ENCODE results near the gene BTAF1.
A peak's percentile ranks its signal among the peaks of the same experiment; 100 is the strongest.
"Not testable (repeated sequence)": the region's sequence is repeated elsewhere in the genome, so short reads cannot be mapped to it uniquely, and the experiment has no call there.

Gene BTAF1

GRCh38 chr10:91923371-91924211 is at the start of gene BTAF1:
Gene BTAF1 (plus strand): TSS chr10:91923770. CDS start chr10:91924077, 307 bp downstream.
- DNase-seq: no peak

DNA sequence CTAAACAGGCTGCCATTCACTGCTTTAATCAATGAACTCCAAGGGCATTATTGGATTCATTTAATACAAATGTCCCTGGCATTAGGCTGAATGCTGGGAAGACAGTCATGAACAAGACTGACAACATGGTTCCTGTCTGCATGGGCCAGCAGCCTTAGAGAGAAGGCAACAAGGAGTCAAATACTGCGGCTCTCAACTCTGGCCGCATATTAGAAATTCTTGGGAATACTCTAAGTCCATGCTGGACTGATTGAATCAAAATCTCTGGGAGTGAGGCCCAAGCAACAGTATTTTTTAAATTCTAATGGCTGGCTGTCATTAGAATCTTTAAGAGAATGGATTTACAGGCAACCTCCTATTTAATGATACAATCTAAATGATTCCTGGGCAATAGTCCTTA is 48.4 kb upstream of the BTAF1 start:
- no peak for DNase-seq

DNA sequence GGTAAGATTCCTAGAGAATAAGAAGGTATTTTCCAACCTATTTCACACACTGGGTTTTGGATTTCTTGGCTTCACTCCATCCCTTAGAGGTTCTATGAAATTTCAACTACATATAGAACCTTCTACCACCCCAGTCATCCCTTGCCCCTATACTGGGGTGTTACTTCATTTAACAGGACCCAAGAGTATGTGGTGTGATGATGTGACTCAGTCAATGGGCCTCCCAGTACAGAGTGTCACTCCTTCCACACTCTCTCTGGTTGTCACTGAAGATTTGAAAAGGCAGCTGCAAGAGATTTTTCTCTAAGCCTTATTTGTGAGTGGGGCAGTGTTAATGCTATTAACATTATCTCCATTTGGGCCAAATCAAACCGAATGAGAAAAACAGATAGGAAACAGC is 47.8 kb upstream of the BTAF1 start:
- no peak for DNase-seq

- no peak for DNase-seq
Measured at GRCh38 chr10:91879515-91880170, 43.9 kb upstream of the BTAF1 start.

DNA sequence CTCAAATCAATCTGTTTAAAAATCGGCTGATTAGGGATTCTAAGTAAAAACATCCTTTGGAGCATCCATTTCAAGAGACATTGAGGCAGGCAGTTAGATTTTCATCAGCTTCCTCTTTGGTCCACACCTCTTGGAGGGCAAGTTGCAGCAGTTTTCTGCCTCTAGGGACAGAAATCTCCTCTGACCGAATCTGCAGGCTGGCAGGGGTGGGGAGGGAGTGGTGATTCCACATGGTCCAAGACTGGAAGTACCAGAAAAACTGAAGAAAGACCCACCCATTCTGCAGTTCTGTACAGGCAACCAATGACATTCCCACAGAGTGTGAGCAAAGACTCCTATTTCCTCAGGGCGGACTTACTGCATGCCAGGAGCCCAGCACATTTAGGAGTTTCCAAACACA is 43.3 kb upstream of the BTAF1 start:
- DNase-seq: no peak

GRCh38 chr10:91883549-91884444 is 39.8 kb upstream of the BTAF1 start:
- no peak for DNase-seq

DNA sequence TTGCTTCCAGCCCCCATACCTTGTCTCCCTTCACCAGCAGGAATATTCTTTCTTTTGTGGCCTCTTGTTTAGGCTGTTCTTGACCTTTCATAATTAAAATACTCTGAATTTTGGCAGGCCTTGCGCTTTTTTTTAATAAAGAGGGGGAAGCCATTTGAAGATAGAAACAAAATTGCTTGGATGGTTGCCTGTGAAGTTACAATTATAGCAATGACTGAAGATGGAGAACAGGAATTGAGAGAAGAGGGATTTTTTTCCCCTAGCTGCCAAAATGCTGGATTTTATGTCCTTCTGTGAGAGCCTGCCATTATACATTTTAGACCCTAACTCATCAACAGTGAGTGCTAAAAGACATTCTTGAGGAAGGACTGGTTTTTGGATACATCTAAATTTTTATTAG is 39.0 kb upstream of the BTAF1 start:
- DNase-seq: no peak

DNA sequence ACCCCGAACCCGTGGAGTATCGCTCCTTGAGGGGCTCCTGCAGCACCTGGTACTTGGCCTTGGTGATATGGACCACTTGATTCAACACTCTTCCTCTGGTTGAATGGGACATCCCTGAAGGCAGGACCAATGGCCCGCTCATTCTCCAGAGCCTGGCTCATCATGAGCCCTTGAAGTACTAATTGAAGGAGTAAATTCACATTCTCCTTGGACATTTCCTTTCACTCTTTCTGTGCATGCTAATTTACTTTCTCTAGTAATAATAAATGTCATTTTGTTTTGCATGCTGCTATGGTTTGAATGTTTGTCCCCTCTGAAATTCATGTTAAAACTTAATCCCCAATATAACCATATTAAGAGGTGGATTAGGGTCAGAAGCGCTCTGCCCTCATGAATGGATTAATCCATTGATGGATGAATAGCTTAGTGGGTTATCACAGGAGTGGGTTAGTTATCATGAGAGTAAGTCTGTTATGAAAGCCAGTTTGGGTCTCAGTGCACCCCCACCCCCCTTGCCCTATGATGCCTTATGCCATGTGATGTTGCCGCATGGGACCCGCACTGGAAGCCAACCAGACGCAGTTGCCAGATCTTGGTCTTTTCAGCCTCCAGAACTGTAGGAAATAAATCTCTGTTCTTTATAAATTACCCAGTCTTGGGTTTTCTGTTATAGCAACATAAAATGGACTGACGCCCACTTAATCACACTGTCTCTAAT is 38.0 kb upstream of the BTAF1 start:
- DNase-seq: no peak

GRCh38 chr10:91886954-91887271 is 36.7 kb upstream of the BTAF1 start:
- no peak for DNase-seq

GRCh38 chr10:91887272-91888076 is 36.1 kb upstream of the BTAF1 start:
- no peak for DNase-seq

GRCh38 chr10:91891125-91892001 is 32.2 kb upstream of the BTAF1 start:
- DNase-seq: no peak

GRCh38 chr10:91893051-91893450 is 30.5 kb upstream of the BTAF1 start:
- no peak for DNase-seq

GRCh38 chr10:91894261-91894685 is 29.3 kb upstream of the BTAF1 start:
- DNase-seq: not testable (repeated sequence)

GRCh38 chr10:91896212-91896756 is 27.3 kb upstream of the BTAF1 start:
- no peak for DNase-seq

DNA sequence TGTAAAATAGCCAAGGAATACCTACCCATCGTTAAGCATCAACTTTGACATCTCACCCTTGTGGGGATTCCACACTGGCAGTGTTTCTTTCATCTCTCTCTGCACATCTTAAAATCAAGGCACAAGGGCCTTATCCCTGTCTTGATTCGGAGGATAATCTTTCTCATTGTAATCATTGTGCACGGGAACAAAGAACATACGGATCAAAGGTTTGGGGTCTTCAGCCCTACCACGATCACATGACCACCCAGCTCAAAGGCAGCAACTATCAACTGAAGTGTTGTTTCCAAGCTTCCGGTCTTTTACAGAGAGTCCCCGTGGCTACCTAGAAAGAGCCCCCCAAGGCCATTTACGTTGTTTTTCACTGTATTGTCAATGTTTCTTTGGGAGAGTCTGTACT is 26.1 kb upstream of the BTAF1 start:
- no peak for DNase-seq

DNA sequence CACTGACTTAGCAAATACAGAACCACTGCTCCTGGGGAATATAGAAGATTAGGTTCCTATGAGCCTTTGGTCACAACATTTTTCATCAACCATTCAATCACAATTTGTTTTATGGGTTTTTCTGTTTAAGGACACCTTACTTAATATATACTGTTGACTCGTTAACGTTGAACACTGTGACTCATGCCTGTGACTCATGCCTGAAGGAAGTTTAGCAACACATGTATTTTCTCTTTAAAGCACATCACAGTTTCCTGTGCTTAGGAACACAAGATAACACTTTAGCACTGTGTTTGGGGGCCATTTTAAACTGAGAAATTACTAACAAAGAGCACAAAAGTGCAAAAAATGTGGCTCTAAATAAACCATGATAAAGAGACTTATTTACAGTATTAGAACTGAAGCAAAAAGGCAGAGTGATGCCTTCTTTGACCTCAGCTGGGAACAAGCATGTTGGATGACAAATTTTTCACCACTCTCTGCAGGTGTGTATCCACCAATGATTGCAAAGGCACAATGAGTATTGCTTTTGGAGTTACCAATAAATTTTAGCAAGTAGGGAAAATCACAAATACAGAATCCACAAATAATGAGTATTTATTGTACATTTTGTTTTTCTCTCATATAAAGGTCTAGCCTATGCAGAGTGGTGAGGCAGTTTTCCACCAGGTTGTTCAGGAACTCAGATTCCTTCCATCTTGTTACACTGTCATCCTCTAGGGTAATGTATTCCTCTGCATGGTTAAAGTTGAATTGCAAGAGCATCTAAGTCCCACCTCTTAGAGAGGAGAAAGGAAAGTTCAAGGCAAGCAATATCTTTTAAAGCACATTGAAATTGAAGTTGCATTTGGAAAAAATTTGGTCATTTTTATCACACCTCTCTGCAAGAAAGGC is 21.5 kb upstream of the BTAF1 start:
- DNase-seq: peak; percentile 78

DNA sequence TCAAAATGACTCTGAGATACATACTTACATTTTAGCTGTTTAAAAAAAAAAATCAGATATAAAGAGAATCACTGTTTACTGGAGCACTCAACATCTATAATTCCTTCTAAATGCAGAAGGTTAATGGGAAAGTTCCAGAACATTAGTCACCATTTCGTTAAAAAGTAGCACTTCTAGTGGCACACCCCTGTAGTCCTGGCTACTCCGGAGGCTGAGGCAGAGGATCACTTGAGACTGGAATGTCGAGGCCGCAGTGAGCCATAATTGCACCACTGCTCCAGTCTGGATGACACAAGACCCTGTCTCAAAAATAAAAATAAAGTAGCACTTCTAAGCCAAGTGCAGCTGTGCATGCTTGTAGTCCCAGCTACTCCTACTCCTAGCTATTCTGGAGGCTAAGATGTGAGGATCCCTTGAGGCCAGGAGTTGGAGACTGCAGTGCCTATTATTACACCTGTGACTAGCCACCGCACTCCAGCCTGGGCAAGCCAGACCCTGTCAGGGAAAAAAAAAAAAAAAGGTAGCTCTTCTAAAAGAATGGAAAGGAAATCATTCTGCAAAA is 16.5 kb upstream of the BTAF1 start:
- no peak for DNase-seq

- DNase-seq: no peak
Measured at GRCh38 chr10:91907914-91908336, 15.6 kb upstream of the BTAF1 start.

All from SIG-M5 (cell line).